HG03095 (cell line): ENCODE data around the gene TRAF3IP1.
"Not testable (repeated sequence)": the region's sequence is repeated elsewhere in the genome, so short reads cannot be mapped to it uniquely, and the experiment has no call there.

Source experiments
- ATAC-seq: cut with Tn5 transposase; IDR thresholded peaks from one replicate; pipeline ENCODE4 v1.9.1; 2021; ENCODE audit warnings: moderate library complexity; ENCODE audit not compliant: unreplicated experiment

TRAF3IP1 gene

DNA sequence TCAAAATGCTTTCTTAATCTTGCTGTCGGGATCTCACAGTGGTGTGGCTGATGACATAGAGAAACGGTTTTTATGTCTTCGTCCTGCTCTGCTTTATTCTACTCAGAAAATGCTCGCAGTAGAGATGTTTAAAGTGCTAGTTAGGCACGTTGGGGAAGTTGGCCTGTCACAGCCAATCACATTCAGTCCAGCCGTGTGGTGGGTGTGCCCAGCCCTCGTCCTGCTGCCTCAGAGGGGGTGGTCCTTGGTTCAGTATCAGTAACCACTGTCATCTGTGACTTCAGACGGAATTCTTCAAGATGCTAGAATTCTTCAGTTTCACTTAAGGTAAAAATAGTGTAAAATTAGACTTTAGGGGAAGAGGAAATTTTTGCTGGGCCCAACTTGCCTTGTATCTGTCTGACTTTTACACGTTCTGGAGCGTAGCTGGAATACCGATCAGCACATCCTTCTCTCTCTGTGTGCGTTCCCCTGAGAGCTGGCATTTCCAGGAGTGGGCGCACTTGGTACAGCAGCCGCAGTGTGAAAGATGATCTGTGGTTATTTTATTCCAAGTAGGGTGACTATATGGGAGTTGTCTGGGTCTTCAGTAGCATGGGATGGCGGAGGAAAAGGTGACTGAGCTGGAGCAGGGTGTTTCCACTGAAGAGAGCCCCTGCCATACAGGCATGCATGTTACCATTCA, 18.5 kb downstream of the TRAF3IP1 start:
- ATAC-seq: no peak

DNA sequence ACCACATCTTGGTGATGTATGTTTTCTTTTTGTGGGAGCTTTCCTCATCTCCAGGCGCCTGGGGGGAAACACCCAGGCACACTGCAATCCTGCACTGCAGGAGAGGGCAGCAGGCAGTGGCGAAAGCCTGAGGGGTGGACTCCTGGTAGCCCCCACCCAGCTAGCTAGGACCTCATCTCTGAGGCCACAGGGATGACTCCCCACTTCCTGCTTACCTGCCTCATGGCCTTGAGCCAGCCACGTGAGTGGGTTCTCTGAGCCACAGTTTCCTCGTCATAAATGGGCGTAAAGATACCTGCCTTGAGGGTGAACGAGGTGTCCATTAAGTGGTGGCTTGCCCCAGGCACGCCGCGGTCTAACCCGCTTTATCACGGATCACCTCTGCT, 19.1 kb downstream of the TRAF3IP1 start:
- no peak for ATAC-seq

DNA sequence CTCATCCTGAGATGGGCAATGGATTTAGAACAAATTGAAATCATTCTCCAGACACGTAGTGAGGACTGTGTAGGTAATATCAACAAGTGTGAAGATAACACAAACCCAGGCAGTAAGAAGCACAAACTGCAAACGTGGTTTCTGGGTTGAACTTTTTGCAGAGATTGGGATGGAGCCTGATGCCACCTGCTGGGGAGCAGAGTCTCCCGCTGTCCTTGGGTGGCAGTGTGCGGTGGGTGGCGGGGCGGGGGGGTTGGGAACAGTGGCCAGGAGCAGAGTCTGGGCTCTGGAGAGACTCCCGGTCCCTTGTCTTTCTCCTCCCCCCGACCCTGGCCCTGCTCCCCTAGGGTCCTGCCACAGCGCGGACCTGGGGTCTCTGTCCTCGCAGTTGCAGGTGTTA, 19.5 kb downstream of the TRAF3IP1 start:
- ATAC-seq: no peak

DNA sequence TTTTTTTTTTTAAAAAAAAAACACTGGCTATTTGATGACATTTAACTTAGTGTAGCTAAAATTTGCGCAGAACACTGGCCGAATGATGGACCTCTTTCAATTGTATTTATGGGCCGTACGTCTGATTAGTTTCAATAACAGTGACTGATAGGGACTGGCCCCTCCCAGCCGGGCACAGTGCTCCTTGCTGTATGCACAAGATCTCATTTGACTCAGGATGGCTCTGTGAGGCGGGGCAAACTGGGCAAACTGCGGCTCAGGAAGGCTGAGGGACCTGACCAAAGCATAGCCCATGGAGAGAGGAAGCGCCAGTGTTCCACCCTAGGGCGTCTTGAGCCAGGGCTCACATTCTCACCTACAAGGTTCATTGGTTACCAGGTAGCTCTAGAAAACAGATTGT, 21.2 kb downstream of the TRAF3IP1 start:
- no peak for ATAC-seq

DNA sequence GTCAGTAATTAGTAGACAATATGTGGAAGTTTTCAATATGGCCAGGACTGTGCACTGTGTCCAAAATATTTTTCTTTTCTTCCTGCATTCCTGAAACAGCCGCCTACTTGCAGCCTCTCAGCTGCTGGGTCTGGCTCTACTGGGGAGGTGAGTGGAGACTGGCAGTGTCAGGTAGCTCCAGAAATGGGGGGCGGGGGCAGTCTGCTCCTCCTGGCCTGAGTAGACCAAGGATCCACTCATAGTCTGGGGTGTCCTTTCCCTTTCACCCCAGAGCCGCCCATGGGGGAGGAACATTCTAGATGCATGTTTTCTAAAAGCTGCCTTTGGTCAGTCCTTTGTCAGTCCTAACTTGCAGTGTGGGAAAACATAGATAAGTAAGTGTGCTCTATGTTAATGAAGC, 23.7 kb downstream of the TRAF3IP1 start:
- no peak for ATAC-seq

DNA sequence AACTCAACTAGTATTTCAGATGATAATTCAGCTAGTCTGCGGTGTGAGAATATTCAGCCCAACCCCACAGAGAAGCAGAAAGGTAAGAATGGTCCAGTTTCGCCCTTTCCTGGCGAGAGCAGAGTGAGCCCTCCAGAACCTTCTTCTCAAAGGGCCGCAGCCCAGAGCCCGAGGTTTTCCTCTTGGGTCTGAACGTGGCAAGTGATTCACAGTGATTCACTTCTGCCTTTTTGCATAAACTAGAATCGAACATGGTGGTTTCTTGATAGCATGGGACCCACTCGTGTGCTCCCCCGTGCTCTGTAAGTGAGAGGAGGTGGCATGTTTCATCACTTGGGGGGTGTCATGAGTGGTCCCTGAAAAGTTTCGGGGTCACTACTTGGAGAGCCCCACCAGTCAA, 24.2 kb downstream of the TRAF3IP1 start:
- ATAC-seq: no peak

DNA sequence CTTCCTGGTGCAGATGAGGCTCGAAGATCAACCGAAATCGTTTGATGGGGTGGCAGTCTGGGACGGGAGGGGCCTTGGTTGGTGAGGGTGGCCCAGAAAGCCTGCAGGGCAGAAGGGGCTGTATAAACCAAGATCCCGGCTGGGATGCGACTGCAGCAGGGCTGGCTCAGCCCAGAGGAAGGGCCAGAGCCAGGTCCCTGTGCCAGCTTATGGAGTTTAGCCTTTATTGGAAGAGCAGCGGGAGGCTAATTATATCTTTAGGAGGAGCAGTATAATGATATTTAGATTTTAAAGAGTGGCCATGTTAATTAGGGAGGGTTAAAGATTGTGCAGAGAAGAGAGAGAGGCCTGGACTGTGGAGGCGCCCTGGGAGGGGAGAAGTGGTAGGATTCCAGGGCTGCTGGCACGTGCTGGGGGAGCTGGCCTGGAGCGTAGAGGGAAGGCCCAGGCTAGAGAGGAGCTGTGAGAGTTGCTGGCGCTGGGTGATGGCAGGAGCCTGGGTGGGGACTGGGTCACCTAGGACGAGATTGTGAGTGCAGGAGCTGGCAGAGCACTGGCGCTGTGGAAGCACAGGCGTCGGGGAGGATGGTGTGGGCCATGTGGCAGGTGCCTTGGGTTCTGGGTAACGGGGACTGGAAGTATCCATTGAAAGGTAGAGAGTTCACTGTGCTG, 25.1 kb downstream of the TRAF3IP1 start:
- ATAC-seq: no peak

DNA sequence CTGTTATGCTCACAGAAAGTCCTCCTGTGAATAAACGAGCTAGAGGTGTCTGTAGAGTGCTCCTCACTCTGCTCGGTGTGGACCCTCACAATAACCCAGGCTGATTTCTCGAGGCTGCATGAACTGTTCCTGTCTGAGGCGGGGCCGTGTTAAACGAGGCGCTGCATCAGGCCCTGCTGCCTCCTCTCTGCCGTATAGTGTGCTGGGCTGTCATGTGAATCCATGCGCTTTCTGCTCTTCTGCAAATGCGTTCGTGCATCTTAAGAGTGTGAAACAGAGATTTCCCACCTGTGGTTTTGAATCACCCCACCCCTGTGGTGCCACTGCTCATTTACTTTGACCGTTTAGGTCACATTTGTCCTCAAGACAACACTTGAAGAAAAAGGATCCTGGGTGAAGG, 26.2 kb downstream of the TRAF3IP1 start:
- ATAC-seq: no peak

DNA sequence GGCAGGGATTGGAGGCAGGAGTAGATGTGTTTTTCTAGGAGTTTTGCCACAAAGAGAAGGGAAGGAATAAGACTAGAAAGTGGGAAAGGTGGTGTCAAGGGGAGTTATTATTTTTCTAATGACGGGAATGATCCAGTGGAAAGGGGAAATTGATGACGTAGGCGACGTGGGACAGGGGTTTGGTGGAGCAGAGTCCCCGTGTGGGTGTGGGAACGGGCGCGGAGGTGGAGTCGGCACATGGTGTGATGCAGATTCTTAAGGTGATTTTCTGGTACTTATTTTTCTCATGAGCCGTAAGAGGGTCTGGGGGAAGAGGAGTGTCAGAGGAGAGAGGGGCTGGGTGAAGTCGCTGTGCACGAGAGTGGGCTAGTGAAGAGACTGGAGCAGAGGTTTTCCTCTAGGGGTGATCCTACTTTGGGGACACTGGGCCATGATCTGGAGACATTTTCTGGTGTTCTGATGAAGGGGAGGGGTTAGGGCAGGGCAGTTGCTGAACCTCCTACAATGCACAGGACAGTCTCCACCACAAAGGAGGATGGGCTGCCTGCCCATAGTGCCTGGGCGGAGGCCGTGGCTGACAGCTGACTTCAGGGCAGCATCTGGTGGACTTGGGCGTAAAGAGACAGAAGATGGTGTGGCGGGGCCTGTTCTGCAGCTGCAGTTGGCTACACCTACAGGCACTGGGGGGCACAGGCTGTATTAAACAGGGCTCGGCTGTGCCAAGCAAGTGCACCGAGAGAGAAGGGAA, 30.0 kb downstream of the TRAF3IP1 start:
- ATAC-seq: no peak

DNA sequence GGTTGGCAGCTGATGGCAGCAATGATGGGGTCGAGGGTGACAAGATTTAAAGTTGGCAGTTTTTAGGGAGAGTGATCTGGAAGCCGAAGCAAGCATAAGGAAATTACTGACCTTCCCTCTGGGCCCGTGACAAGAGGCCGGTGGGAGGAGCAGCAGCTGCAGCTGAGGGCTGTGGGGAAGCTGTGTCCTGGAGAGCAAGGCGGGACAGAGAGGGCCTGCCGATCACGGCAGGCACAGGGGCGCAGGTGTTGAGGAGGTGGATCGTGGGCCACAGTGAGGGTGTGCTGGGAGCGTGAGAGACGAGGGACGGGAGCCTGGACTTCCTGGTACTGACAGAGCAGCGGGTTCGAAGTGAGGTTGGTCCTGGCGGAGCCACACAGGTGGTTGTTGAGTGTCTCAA, 31.0 kb downstream of the TRAF3IP1 start:
- no peak for ATAC-seq

DNA sequence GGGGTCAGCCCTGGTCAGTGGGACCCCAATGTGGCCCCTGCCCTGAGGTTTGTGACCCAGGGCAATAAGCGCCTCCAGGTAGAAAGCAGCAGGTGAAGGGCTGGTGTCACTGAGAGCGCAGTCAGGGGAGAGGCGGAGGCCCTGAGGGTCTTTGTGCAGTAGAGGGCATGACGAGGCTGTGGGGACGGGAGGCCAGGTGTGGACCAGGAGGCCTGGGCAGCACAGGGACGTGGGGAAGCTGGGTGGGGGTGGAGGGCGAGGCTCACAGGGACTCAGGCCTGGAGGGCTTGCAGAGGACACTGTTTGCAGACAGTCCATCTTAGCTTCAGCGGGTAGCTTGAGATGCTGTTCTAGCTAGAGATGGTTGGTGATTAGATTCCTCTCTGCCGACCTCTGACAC, 32.0 kb downstream of the TRAF3IP1 start:
- ATAC-seq: no peak

DNA sequence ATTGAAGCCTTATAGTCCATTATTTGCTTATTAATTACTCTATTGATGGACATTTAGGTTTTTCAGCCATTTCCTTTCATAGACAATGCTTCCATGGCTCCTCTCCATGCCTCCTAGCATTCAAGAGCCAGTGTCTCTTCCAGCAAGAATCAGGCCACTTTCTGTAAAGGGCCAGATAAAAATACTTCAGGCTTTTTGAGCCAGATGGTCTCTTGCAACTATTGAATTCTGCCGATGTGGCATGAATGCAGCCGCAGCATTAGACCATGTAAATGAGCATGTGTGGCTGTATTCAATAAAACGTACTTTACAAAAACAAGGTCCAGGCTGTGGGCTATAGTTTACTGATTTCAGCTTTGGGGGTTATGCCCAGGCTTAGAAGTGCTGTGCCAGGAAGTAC, 38.5 kb downstream of the TRAF3IP1 start:
- no peak for ATAC-seq

DNA sequence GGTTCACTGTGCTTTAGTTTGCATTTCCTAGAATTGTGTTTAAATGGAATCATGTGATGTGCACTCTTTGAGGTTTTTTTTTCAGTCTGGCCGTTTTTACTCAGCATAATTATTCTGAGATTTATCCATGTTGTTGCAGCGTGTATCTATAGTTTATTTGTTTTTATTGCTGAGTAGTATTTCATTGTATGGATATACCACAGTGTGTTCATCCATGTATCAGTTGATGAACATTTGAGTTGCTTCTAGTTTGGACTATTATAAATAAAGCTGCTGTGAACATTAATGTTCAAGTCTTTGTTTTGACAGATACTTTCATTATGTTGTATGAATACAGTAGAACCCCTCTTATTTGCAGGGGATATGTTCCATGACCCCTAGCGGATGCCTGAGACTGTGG, 39.1 kb downstream of the TRAF3IP1 start:
- ATAC-seq: no peak

DNA sequence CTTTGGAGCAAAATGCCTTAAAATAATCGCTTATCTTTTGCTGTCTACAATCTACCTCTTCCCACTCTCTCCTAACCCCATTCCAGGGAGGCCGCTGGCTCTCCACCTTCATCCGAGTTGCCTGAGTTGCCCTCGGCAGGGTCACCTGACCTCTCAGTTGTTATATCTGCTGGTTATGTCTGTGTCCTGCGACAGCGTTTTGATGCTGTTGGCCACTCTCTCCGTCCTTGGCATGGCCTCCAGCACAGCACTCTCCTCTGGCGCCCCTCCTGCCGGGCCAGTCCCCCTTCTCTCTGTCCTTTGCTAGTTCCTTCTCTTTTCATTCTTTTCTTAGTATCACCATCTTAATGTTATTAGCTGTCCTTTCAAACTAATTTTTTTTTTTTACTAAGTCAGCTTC, 41.6 kb downstream of the TRAF3IP1 start:
- ATAC-seq: no peak

DNA sequence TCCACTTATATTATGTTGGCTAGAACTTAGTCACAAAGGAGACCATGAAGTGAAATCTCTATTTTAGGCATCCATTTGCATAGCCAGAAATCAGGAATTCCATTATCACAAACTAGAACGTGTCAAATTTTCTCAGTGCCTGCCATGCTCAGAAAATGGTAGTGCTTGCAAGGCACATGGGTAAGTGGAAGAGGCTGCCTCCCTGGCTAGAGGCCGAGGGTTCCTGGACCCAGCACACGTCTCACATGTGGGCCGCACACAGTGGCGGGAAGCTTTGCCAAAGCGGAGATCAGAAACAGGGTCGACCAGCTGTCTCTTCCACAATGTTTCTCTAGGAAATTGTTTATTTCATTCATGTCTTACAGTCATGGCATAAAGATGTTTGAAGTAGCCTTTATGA, 42.3 kb downstream of the TRAF3IP1 start:
- no peak for ATAC-seq

DNA sequence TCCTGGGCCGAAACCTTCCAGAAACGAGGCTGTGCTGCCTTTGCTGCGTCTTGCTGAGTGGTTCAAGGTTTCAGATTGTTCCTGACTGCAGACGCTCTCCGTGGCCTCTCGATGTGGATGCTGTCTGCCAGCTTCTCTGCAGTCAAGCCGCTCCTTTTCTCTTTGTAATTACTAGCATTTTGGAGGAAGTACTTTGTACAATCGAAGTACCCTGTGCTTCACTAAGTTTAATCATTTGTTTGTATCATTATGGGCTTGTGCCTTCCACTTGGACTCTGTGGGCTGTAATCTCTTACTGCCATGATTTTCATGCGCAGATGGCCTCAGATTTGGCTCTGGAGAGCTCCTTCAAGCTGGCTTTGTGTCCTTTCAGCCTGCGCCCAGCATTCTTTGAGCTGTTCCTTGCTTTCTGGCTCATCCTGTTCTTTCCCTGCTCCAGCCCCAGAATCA, 49.3 kb downstream of the TRAF3IP1 start:
- no peak for ATAC-seq

DNA sequence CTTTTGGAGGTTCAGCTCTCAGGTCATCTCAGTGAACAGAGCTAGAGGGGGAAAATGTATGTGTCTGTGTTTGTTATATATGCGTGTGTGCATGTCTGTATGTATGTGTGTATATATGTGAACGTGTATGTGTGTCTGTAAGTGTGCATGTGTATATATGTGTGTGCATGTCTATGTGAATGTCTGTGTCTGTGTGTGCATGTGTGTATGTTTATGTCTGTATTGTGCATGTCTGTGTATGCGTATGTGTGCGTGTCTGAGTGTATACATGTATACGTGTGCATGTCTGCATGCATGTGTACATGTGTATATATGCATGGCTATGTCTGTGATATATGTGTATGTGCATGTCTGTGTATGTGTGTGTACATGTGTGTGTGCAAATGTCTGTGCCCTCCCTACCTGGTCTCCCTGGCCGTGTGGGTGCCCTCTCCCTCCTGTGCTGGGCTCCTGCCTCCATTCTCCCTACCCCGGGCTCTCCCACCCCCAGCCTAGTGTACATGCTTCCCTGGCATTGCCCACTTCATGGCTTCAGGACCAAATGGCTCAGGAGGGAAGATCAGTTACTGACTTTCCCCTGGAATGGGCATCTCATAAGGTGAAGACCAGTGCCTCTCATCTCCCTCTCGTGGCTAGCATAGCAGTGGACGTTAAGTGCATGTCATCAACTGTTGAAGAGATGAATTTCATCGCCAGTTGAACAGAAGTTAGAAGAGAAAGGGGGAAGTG, 49.9 kb downstream of the TRAF3IP1 start:
- ATAC-seq: no peak

DNA sequence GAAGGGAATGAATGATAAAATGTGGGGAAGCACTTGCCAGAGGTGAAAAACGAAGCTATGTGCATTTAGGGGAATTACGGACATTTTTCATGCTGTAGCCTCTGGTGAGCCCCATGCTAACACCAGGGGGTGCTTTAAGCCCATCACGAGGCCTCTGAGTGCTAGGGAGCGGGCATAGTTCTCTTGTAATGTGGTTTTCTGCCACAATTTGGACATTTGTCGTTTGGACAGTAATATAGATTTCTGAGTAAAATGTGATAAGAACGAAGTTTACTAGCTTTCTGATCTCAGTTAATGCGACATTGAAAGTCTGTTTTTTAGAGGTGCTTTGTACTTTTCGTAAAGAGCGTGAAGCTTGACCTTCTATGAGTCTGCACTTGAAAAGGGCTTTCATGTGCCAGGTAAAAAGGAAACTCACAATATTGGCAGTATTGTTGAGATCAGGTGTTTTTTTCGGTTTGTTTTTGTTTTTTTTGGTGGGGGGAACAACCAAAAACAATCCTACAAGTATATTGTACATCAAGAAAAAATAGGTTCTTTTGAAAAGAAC, 50.6 kb downstream of the TRAF3IP1 start:
- no peak for ATAC-seq

DNA sequence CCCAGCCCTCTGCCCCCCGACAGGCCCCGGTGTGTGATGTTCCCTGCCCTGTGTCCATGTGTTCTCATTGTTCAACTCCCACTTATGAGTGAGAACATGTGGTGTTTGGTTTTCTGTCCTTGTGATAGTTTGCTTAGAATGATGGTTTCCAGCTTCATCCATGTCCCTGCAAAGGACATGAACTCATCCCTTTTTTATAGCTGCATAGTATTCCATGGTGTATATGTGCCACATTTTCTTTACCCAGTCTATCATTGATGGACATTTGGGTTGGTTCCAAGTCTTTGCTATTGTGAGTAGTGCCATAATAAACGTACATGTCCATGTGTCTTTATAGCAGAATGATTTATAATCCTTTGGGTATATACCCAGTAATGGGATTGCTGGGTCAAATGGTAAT, 52.0 kb downstream of the TRAF3IP1 start:
- ATAC-seq: not testable (repeated sequence)

DNA sequence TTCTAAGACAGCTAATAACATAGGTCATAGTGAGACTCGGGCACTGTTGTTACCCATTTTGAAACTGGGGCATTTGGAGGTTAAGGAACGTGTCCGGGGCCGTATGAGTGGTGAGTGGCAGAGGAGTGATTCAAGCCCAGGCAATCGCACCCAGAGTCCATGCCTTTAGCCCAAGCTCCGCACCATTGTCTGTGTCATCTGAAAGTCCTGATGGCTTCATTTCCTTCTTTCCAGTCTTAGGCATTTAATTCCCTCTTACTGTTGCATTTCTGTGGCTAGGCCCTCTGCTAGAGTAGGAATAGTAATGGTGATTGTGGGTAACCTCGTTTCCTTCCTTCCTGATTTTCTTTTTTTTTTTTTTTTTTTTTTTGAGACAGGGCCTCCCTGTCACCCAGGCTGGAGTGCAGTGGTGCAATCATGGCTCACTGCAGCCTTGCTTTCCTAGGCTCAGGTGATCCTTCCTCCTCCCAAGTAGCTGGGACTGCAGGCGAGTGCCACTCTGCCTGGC, 56.6 kb downstream of the TRAF3IP1 start:
- ATAC-seq: no peak
